HepG2 (cell line): ENCODE measurements around the gene CDH1. TPM values are rescaled to one million over a fixed set of nuclear protein-coding genes. Genes with fewer than 3 reads are reported as not detected.
A peak's percentile ranks its signal among the peaks of the same experiment; 100 is the strongest.

Experiments used
- BCL3 ChIP-seq: sonication (generic); formaldehyde crosslinking; IDR thresholded peaks from 2 replicates; pipeline ENCODE4 v1.5.1; 2020; ENCODE audit warnings: mild to moderate bottlenecking, missing genetic modification reagents, moderate library complexity
- E2F1 ChIP-seq: sonication (generic); formaldehyde crosslinking; IDR thresholded peaks from 2 replicates; pipeline ENCODE4 v1.5.0; 2020; ENCODE audit warnings: missing genetic modification reagents
- HOXA3 ChIP-seq: sonication (generic); formaldehyde crosslinking; IDR thresholded peaks from 2 replicates; pipeline ENCODE4 v1.5.0; 2020; ENCODE audit warnings: missing genetic modification reagents
- MAZ ChIP-seq, 2 experiments: sonication (generic) in 1 of 2; formaldehyde crosslinking in 1 of 2; IDR thresholded peaks; 2 replicates each; pipeline versions ENCODE4 v1.5.0 to v1.6.1; 2012 to 2020; ENCODE audit warnings: low read depth in 2 of 2, mild to moderate bottlenecking in 2 of 2, borderline replicate concordance in 1 of 2, improper control_type of control experiment in 1 of 2, low read length in 1 of 2, missing genetic modification reagents in 1 of 2, moderate library complexity in 1 of 2
- PHF5A ChIP-seq: IDR thresholded peaks from one replicate; pipeline ENCODE4 v1.6.1; 2018; ENCODE audit warnings: low read depth, missing genetic modification reagents; ENCODE audit not compliant: unreplicated experiment
- SMC3 ChIP-seq: IDR thresholded peaks from 2 replicates; pipeline ENCODE4 v1.6.1; 2011; ENCODE audit warnings: low read length, improper control_type of control experiment
- SPEN ChIP-seq: sonication (generic); formaldehyde crosslinking; IDR thresholded peaks from 2 replicates; pipeline ENCODE4 v1.5.1; 2020; ENCODE audit warnings: low read depth, mild to moderate bottlenecking, missing genetic modification reagents
- TBX2 ChIP-seq: sonication (generic); formaldehyde crosslinking; IDR thresholded peaks from 2 replicates; pipeline ENCODE4 v1.5.0; 2020; ENCODE audit warnings: missing genetic modification reagents, mild to moderate bottlenecking, borderline replicate concordance
- USF2 ChIP-seq, 2 experiments: sonication (generic) in 1 of 2; formaldehyde crosslinking in 1 of 2; IDR thresholded peaks; 2 replicates each; pipeline versions ENCODE4 v1.5.1 to v1.6.1; 2011 to 2020; ENCODE audit warnings: borderline replicate concordance in 1 of 2, low read depth in 1 of 2, low read length in 1 of 2, mild to moderate bottlenecking in 1 of 2, missing genetic modification reagents in 1 of 2, moderate library complexity in 1 of 2
- YEATS2 ChIP-seq: sonication (generic); formaldehyde crosslinking; IDR thresholded peaks from 2 replicates; pipeline ENCODE4 v1.4.0; 2020; ENCODE audit warnings: missing genetic modification reagents, borderline replicate concordance
- ZBTB25 ChIP-seq: IDR thresholded peaks from 2 replicates; pipeline ENCODE4 v1.6.1; 2018; ENCODE audit warnings: missing genetic modification reagents
- ZBTB26 ChIP-seq: IDR thresholded peaks from 2 replicates; pipeline ENCODE4 v1.6.1; 2016; ENCODE audit warnings: missing compliant biosample characterization, missing genetic modification reagents, borderline replicate concordance
- ZBTB34 ChIP-seq: sonication (generic); formaldehyde crosslinking; IDR thresholded peaks from 2 replicates; pipeline ENCODE4 v1.8.0; 2022; ENCODE audit warnings: mild to moderate bottlenecking, missing genetic modification reagents
- ZNF75D ChIP-seq: sonication (generic); formaldehyde crosslinking; IDR thresholded peaks from 2 replicates; pipeline ENCODE4 v1.8.1; 2023; ENCODE audit warnings: missing genetic modification reagents, mild to moderate bottlenecking, borderline replicate concordance
- polyA plus RNA-seq, 8 experiments: library from polyadenylated mRNA; depleted of rRNA in 3 of 8; stranded (reverse) in 7 of 8; unstranded in 1 of 8; fragments of >200 nt; fragmentation: Illumina TruSeq in 4 of 8; extraction: Trizol in 4 of 8; gene quantifications; 2 replicates each; pipeline versions ENCODE4 v1.2.1 to v1.2.3, GENCODE V29; 2011 to 2016; ENCODE audit warnings: low read depth in 4 of 8, missing spikeins in 1 of 8, mixed read lengths in 1 of 8; ENCODE audit not compliant: insufficient read depth in 1 of 8
- total RNA-seq, 5 experiments: library from RNA; depleted of rRNA; stranded (reverse); fragments of >200 nt; fragmentation: Illumina TruSeq; extraction: Trizol; gene quantifications; 2 replicates each; pipeline ENCODE4 v1.2.3, GENCODE V29; 2016; ENCODE audit warnings: low read depth in 1 of 5

CDH1 gene
- total and polyA plus RNA-seq, 2 of the 13 experiments (the other 11 are each of a cell fraction or from before 2014, with no cell fraction given) = 0.95 to 9.8 TPM

- TF ChIP-seq E2F1 (CRISPR knock-in tag) = no peak
- TF ChIP-seq SMC3 = peak; percentile 37
- TF ChIP-seq ZNF75D (CRISPR knock-in tag) = no peak
- TF ChIP-seq BCL3 (CRISPR knock-in tag) = no peak
- peak; percentile 88 for TF ChIP-seq HOXA3
- TF ChIP-seq PHF5A (CRISPR knock-in tag) = peak; percentile 63
- no peak for TF ChIP-seq USF2 (IDR thresholded peaks at IDR 0.05; ENCODE audit: low read depth, low read length)
- 0 out of 2 replicates have a peak, but pooled peaks have one; percentile 33 for TF ChIP-seq USF2 (CRISPR knock-in tag; IDR thresholded peaks at IDR 0.05; ENCODE audit: borderline replicate concordance)
- peak; percentile 96 for TF ChIP-seq TBX2 (CRISPR knock-in tag)
- TF ChIP-seq ZBTB25 (CRISPR knock-in tag) = peak; percentile 95
- TF ChIP-seq ZBTB34 (CRISPR knock-in tag) = no peak
- TF ChIP-seq YEATS2 (CRISPR knock-in tag) = peak; percentile 52; the same call in 1 of the 2 replicates
- peak; percentile 72; the same call in 1 of the 2 replicates for TF ChIP-seq SPEN
- TF ChIP-seq ZBTB26 = no peak; the same call in 1 of the 2 replicates
- no peak for TF ChIP-seq MAZ (IDR thresholded peaks at IDR 0.05; ENCODE audit: borderline replicate concordance, low read depth, low read length)
- no peak for TF ChIP-seq MAZ (CRISPR knock-in tag; IDR thresholded peaks at IDR 0.05; ENCODE audit: low read depth)
These were observed 53.2 kb downstream of the CDH1 start (continued) for GRCh38 chr16:68790130-68790761.
